Tibial artery (tissue), 4 donors: ENCODE results near the gene CTSD.
A peak's percentile ranks its signal among the peaks of the same experiment; 100 is the strongest.

Source experiments
- DNase-seq, 2 donors: peaks; one replicate each; pipeline ENCODE4 v3.0.0-alpha.2; 2019
- H3K27ac ChIP-seq, 2 donors: fragments of 200-600 bp; sonication (generic) in 1 of 2; 1 replicate in 1 of 2; 2 replicates in 1 of 2; pipeline ENCODE4 v1.5.1; 2018 to 2019; ENCODE audit warnings: mild to moderate bottlenecking in 1 of 2
- H3K27me3 ChIP-seq, 2 donors: fragments of 200-600 bp; sonication (generic) in 1 of 2; one replicate each; pipeline versions ENCODE4 v1.5.1 to v1.6.0; 2016 to 2019
- H3K36me3 ChIP-seq, 3 donors: fragments of 200-600 bp; sonication (generic) in 2 of 3; one replicate each; pipeline ENCODE4 v1.5.1; 2016 to 2019; ENCODE audit warnings: mild to moderate bottlenecking in 2 of 3
- H3K4me1 ChIP-seq, 4 donors: fragments of 200-600 bp; sonication (generic) in 2 of 4; 1 replicate in 3 of 4; 2 replicates in 1 of 4; pipeline ENCODE4 v1.5.1; 2016 to 2019
- H3K4me3 ChIP-seq, 2 donors: fragments of 200-600 bp; sonication (generic) in 1 of 2; 1 replicate in 1 of 2; 2 replicates in 1 of 2; pipeline ENCODE4 v1.5.1; 2018 to 2019; ENCODE audit warnings: mild to moderate bottlenecking in 2 of 2
- H3K9me3 ChIP-seq, 3 donors: fragments of 200-600 bp; sonication (generic) in 1 of 3; one replicate each; pipeline ENCODE4 v1.5.1; 2016 to 2019
- intact Hi-C: fragments of 100-400 bp; cut with DNase I; formaldehyde crosslinking; loops from one replicate; pipeline ENCODE4 v1.15.0; 2023; ENCODE audit warnings: low total_unique reads
- TF ChIP-seq, protein P1 (sequence below), 2 experiments: fragments of 200-600 bp in 1 of 2; fragments of 450-650 bp in 1 of 2; IDR thresholded peaks; one replicate each; pipeline ENCODE4 v1.5.1; 2017 to 2019; ENCODE audit warnings: antibody characterized with exemption in 2 of 2, mild to moderate bottlenecking in 1 of 2, moderate library complexity in 1 of 2

Gene CTSD

DNA sequence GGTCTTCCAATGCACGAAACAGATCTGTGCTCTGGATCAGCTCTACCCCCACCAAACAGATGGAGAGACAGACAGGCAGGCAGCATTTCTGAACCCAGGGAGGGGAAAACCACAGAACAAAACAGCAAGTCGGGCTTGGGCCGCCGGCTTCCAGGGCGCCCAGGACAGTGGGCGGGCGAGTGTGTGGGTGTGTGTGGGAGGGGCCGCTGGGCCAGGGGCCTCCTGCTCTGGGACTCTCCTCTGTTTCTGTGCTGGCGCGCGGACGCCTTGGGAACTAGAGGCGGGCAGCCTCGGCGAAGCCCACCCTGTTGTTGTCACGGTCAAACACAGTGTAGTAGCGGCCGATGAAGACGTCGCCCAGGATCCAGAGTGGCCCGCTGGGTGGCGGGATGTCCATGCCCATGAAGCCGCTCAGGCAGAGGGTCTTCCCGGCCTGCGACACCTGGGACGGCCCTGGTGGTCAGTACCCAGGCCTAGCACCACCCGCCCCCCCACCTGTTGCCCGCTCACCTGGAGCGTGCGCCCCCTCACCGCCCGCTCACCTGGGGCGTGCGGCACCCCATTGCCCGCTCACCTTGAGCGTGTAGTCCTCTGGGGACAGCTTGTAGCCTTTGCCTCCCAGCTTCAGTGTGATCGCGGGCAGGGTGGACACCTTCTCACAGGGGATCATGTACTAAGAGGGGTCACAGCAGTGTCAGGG lies 10.3 kb downstream of the CTSD start:
- Histone ChIP-seq H3K36me3 (peaks cover 51 to 67% (median 66%) of the 10 kb centered on the region in 3 donors), H3K9me3 (no peaks in the 10 kb centered on the region), H3K27me3 (no peaks in the 10 kb centered on the region), H3K4me1 (peaks cover 0 to 76% (median 52%) of the 10 kb centered on the region in 4 donors), H3K27ac (peak overlapping the region; percentile 88 to 91), H3K4me3 (no peak overlapping the region)
- intact Hi-C loops: loop anchor here (10.0 kb wide), 1 partner anchor 189 kb away; no protein-coding TSS in a partner anchor
- TF ChIP-seq, protein P1, sequence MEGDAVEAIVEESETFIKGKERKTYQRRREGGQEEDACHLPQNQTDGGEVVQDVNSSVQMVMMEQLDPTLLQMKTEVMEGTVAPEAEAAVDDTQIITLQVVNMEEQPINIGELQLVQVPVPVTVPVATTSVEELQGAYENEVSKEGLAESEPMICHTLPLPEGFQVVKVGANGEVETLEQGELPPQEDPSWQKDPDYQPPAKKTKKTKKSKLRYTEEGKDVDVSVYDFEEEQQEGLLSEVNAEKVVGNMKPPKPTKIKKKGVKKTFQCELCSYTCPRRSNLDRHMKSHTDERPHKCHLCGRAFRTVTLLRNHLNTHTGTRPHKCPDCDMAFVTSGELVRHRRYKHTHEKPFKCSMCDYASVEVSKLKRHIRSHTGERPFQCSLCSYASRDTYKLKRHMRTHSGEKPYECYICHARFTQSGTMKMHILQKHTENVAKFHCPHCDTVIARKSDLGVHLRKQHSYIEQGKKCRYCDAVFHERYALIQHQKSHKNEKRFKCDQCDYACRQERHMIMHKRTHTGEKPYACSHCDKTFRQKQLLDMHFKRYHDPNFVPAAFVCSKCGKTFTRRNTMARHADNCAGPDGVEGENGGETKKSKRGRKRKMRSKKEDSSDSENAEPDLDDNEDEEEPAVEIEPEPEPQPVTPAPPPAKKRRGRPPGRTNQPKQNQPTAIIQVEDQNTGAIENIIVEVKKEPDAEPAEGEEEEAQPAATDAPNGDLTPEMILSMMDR (IDR thresholded peaks at IDR 0.05): no peak
- peak in 1 of 2 donors; percentile 64 for DNase-seq

DNA sequence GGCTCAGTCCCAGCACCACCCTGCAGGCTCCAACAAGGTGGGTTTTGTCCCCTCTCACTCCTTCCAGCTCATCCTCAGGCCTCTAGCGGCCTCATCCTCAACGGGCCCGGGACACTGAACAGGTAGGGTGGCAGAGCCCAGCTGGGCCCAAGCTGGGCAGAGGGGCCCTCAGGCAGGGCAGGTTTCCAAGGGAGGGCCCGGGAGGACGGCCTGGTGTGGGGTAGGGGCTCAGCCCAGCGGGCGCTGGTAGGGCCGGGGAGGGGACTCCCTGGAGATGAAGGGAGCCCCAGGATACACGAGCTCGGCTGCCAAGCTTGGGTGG lies 10.9 kb downstream of the CTSD start:
- intact Hi-C loops: loop anchor here (10.0 kb wide), 1 partner anchor 188 kb away; no protein-coding TSS in a partner anchor
- Histone ChIP-seq H3K27ac (peak overlapping the region; percentile 88 to 91), H3K9me3 (no peaks in the 10 kb centered on the region), H3K27me3 (no peaks in the 10 kb centered on the region), H3K36me3 (peaks cover 49 to 61% (median 61%) of the 10 kb centered on the region in 3 donors), H3K4me1 (peaks cover 0 to 76% (median 54%) of the 10 kb centered on the region in 4 donors), H3K4me3 (no peak overlapping the region)
- DNase-seq: no peak
- TF ChIP-seq, protein P1 (IDR thresholded peaks at IDR 0.05): no peak

DNA sequence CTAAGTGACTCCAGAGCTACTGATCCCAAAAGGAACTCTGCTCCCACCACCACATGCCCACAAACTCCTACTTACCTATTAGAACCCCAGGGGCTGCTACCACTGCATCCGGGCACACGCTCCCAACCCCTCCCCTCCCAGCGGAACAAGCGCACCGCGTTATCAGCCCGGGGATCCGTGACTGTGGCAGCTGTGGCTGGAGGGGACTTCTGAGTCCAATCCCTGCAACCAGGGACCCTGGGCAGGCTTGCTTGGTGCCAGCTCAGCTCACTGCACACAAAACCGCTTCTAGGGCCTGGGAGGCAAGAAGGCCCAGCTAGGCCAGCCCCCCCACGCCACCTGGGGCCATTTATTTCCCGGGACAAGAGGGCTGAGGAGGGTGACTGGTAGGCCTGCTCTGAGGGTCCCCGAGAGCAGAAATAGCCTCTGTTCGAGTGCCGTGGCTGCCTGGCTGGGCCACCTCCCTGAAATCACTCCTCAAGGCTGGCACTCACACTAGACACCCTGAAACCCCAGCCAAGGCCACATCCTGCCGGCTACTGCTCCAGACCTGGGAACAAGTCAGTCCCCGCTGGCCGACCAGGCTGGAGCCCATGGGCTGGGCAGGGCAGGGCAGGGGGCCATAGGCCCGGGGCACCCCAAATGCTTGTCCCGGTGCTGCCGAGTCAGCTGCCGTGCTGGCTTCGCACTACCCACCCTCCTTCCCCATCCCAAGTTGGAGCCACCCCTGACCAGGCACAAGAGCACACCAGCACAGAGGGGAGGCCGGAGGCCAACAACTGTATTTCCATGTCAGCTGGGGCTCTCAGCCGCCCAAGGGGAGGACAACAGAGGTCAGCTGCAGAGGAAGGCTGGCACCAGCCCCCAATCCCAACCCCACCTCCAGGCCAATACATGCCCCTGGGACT lies 11.5 kb downstream of the CTSD start:
- TF ChIP-seq, protein P1 (IDR thresholded peaks at IDR 0.05): no peak
- H3K4me1 ChIP-seq: peaks cover 0 to 76% (median 59%) of the 10 kb centered on the region in 4 donors

DNA sequence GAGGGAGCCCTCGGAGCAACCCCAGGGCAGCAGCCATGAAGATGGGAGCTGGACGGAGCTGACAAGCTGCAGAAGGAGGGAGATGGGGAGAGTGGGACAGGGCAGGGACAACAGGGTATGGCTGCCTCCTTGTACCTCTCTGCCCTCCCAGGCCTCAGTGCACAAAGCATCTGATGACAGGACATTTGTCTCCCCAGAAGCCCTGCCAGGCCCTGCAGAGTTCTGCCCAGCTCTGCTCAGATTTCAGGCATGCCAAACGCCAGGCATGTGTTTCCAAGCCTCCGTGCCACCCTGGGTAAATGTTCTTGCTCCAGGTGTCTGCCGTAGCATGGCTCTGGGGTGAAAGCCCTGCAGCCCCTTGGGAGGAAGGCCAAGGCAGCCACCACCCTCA lies 12.2 kb downstream of the CTSD start:
- H3K4me3 ChIP-seq: no peak overlapping the region
- H3K27ac ChIP-seq: peak overlapping the region; percentile 88 to 91
- H3K27me3 ChIP-seq: no peaks in the 10 kb centered on the region
- intact Hi-C loops: loop anchor here (10.0 kb wide), 1 partner anchor 187 kb away; no protein-coding TSS in a partner anchor
- H3K9me3 ChIP-seq: no peaks in the 10 kb centered on the region
- peak in 1 of 2 donors; percentile 65 for DNase-seq
- peaks cover 0 to 76% (median 61%) of the 10 kb centered on the region in 4 donors for H3K4me1 ChIP-seq
- TF ChIP-seq, protein P1 (IDR thresholded peaks at IDR 0.05): no peak
- peaks cover 36 to 48% (median 47%) of the 10 kb centered on the region in 3 donors for H3K36me3 ChIP-seq

More for the DNA sequence above, 11.5 kb downstream of the CTSD start:
- Histone ChIP-seq H3K27me3 (no peaks in the 10 kb centered on the region), H3K9me3 (no peaks in the 10 kb centered on the region), H3K4me3 (no peak overlapping the region), H3K36me3 (peaks cover 43 to 55% (median 54%) of the 10 kb centered on the region in 3 donors), H3K27ac (peak overlapping the region; percentile 88 to 91)
- no peak for DNase-seq
- intact Hi-C loops: loop anchor here (10.0 kb wide), 1 partner anchor 187 kb away; no protein-coding TSS in a partner anchor

DNA sequence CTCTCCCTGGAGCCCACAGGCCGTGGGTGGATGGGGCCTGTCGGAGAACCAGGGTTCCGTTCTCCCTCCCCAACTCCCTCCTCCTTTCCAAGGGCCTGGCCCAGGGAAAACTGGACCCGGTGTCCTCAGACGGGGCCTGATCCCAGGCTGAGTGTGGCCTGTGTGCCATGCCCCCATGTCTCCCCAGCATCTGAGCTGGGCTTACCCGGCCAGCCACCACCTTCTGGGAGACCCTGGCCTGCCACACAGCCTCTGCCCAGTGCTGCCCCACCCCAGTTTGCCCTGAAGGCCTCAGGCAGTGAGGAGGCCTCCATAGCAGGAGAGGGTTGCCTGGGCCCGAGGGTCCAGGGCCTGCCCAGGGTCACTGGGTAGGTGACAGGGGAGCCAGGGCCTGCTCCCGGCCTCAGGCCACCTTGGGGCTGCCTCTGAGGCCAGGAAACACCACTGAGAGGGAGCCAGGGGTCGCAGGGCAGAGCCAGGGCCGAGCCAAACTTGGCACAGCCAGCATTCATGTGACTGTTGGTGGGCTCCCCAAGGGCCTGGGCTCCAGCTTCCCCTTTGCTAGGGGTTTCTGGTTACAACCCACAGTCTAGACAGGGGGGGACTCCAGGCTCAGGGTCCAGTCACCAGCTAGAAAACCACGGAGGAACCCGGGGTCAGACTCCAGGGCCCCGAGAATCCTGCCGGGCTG lies 12.7 kb downstream of the CTSD start:
- no peaks in the 10 kb centered on the region for H3K27me3 ChIP-seq
- intact Hi-C loops: loop anchor here (10.0 kb wide), 1 partner anchor 186 kb away; no protein-coding TSS in a partner anchor
- peaks cover 0 to 73% (median 57%) of the 10 kb centered on the region in 4 donors for H3K4me1 ChIP-seq
- peak overlapping the region; percentile 88 to 91 for H3K27ac ChIP-seq
- H3K4me3 ChIP-seq: peak overlapping the region in 1 of 2 donors; percentile 85
- DNase-seq: peak in 1 of 2 donors; percentile 70
- H3K36me3 ChIP-seq: peaks cover 30 to 43% (median 42%) of the 10 kb centered on the region in 3 donors
- H3K9me3 ChIP-seq: no peaks in the 10 kb centered on the region
- TF ChIP-seq, protein P1 (IDR thresholded peaks at IDR 0.05): no peak
